ENCODE measurements around the gene BCL6B. TPM values are rescaled to one million over a fixed set of nuclear protein-coding genes. Genes with fewer than 3 reads are reported as not detected.

Gene BCL6B
- total and polyA plus RNA-seq, 10 of the 15 experiments (the other 5 are each of a cell fraction or from before 2014, with no cell fraction given): 0.06 to 0.85 (median 0.11) TPM; not detected in 1

DNA sequence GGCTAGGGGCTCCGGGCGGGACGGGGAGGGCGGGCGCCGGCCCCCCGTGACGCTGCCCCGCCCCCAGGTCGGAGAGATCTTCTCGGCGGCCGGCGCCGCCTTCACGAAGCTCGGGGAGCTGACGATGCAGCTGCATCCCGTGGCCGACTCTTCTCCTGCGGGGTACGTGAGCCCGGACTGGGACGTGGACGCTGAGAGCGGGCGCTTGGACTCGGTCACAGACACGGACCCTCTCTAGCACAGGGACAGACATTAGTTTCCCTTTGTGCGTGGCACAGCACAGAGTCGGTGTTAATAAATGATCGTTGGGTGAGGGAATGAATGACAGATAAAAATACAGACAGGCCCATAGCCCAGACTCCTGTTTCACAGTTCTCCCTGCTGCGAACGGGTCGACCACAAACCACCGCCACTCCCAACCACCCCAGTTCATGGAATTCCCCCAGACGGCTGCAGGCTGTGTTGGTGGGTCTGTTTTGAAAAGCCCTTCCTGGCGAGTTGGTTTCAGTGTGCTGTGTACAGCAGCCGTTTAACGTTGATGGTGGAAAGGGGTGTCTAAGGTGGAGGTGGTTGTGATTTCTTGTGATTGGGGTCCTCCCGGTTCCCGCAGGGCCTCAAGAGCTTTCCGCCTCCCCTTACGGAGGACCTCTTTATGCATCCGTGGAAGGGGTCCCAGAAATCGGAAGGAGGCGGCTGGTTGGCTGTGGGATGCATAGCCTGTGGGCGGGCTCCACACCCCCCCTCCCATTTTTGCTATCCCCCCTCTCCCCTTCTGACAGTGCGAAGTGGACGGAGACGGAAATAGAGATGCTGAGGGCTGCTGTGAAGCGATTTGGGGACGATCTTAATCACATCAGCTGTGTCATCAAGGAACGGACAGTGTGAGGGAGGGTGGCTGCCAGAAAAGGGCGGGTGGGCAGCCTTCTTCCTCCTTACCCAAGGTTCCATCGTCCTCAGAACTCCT lies 7.6 kb upstream of the BCL6B start:
- peak; percentile 54 for DNase-seq (ENCODE audit: low read depth, low spot score)
- H3K27ac ChIP-seq (ENCODE audit: control insufficient read depth, insufficient read depth): peak overlapping the region; percentile 100
- H3K79me2 ChIP-seq (ENCODE audit: control insufficient read depth, insufficient read depth, low read length): peaks cover 58% of the 10 kb centered on the region
- TF ChIP-seq, protein P1, sequence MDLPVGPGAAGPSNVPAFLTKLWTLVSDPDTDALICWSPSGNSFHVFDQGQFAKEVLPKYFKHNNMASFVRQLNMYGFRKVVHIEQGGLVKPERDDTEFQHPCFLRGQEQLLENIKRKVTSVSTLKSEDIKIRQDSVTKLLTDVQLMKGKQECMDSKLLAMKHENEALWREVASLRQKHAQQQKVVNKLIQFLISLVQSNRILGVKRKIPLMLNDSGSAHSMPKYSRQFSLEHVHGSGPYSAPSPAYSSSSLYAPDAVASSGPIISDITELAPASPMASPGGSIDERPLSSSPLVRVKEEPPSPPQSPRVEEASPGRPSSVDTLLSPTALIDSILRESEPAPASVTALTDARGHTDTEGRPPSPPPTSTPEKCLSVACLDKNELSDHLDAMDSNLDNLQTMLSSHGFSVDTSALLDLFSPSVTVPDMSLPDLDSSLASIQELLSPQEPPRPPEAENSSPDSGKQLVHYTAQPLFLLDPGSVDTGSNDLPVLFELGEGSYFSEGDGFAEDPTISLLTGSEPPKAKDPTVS (IDR thresholded peaks at IDR 0.05; ENCODE audit: low read depth, low read length): no peak
- TF ChIP-seq, protein P2, sequence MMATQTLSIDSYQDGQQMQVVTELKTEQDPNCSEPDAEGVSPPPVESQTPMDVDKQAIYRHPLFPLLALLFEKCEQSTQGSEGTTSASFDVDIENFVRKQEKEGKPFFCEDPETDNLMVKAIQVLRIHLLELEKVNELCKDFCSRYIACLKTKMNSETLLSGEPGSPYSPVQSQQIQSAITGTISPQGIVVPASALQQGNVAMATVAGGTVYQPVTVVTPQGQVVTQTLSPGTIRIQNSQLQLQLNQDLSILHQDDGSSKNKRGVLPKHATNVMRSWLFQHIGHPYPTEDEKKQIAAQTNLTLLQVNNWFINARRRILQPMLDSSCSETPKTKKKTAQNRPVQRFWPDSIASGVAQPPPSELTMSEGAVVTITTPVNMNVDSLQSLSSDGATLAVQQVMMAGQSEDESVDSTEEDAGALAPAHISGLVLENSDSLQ (IDR thresholded peaks at IDR 0.05): peak; percentile 75
- no peak for TF ChIP-seq CBX5 (IDR thresholded peaks at IDR 0.05; ENCODE audit: low read depth)
- TF ChIP-seq CHD1 (IDR thresholded peaks at IDR 0.05; ENCODE audit: low read depth, low read length): no peak
- no peak for TF ChIP-seq RAD51 (IDR thresholded peaks at IDR 0.05)
- TF ChIP-seq, protein P3, sequence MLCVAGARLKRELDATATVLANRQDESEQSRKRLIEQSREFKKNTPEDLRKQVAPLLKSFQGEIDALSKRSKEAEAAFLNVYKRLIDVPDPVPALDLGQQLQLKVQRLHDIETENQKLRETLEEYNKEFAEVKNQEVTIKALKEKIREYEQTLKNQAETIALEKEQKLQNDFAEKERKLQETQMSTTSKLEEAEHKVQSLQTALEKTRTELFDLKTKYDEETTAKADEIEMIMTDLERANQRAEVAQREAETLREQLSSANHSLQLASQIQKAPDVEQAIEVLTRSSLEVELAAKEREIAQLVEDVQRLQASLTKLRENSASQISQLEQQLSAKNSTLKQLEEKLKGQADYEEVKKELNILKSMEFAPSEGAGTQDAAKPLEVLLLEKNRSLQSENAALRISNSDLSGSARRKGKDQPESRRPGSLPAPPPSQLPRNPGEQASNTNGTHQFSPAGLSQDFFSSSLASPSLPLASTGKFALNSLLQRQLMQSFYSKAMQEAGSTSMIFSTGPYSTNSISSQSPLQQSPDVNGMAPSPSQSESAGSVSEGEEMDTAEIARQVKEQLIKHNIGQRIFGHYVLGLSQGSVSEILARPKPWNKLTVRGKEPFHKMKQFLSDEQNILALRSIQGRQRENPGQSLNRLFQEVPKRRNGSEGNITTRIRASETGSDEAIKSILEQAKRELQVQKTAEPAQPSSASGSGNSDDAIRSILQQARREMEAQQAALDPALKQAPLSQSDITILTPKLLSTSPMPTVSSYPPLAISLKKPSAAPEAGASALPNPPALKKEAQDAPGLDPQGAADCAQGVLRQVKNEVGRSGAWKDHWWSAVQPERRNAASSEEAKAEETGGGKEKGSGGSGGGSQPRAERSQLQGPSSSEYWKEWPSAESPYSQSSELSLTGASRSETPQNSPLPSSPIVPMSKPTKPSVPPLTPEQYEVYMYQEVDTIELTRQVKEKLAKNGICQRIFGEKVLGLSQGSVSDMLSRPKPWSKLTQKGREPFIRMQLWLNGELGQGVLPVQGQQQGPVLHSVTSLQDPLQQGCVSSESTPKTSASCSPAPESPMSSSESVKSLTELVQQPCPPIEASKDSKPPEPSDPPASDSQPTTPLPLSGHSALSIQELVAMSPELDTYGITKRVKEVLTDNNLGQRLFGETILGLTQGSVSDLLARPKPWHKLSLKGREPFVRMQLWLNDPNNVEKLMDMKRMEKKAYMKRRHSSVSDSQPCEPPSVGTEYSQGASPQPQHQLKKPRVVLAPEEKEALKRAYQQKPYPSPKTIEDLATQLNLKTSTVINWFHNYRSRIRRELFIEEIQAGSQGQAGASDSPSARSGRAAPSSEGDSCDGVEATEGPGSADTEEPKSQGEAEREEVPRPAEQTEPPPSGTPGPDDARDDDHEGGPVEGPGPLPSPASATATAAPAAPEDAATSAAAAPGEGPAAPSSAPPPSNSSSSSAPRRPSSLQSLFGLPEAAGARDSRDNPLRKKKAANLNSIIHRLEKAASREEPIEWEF (IDR thresholded peaks at IDR 0.05; ENCODE audit: insufficient replicate concordance, low read depth, low read length): peak; percentile 10
- TF ChIP-seq, protein P4, sequence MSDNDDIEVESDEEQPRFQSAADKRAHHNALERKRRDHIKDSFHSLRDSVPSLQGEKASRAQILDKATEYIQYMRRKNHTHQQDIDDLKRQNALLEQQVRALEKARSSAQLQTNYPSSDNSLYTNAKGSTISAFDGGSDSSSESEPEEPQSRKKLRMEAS (IDR thresholded peaks at IDR 0.05; ENCODE audit: low read depth, low read length): 0 out of 2 replicates have a peak, but pooled peaks have one; percentile 6
- no peak for TF ChIP-seq SMAD5 (IDR thresholded peaks at IDR 0.05; ENCODE audit: low read depth)
- TF ChIP-seq CHD2 (IDR thresholded peaks at IDR 0.05; ENCODE audit: borderline replicate concordance, low read depth, low read length): no peak
- peak; percentile 95 for TF ChIP-seq RELA (IDR thresholded peaks at IDR 0.05; ENCODE audit: borderline replicate concordance, partially characterized antibody)

More for the DNA sequence above, 7.6 kb upstream of the BCL6B start:
- H3K9ac ChIP-seq (ENCODE audit: control insufficient read depth, insufficient read depth, low read length): peak overlapping the region; percentile 96
- no TSS peak for BruUV-seq (replicated peaks)
- peak; percentile 36 for ATAC-seq
- in situ Hi-C loops (cut with MboI) (loop anchor here (5.0 kb wide), 1 partner anchor 363 kb away; the partner anchor contains the start of genes C17orf100 and MED31), intact Hi-C loops (cut with micrococcal nuclease; ENCODE audit: unreplicated experiment) (loop anchor here (10.0 kb wide), 1 partner anchor 260 kb away; the partner anchor contains the start of gene XAF1)
- peaks cover 0 to 4% of the 10 kb centered on the region in 2 experiments; a peak in 3 of 4 replicates for H3K36me3 ChIP-seq (ENCODE audit: control insufficient read depth in 2 of 2, insufficient read depth in 2 of 2, low read length in 1 of 2)
- POLR2A ChIA-PET: interaction anchor here (0.6 to 3.0 kb wide), 7 partner anchors 9 to 364 kb away, joined by 3 to 18 read pairs (median 5); partner anchors contain the start of genes SLC16A11 and SLC16A13
- SMC1A ChIA-PET (ENCODE audit: uncharacterized antibody, unreplicated experiment): interaction anchor here (0.6 to 2.5 kb wide), 5 partner anchors 11 to 1922 kb away, joined by 3 to 10 read pairs (median 4); partner anchors contain the start of gene SLC16A13
- peak overlapping the region; percentile 65 for H3K4me3 ChIP-seq
- under 1% methylated on average over 49 of the region's 56 CpGs for WGBS (ENCODE audit: insufficient coverage, insufficient replicate concordance, low lambda C conversion rate, missing lambda C conversion rate)
- no peaks in the 10 kb centered on the region for H3K27me3 ChIP-seq (replicated peaks in 1 of 2; ENCODE audit: control insufficient read depth in 2 of 2, insufficient read depth in 2 of 2, low read length in 1 of 2)
- H3K4me1 ChIP-seq (ENCODE audit: control insufficient read depth, insufficient read depth, low read length): peaks cover 34% of the 10 kb centered on the region
- RAD21 ChIA-PET (ENCODE audit: unreplicated experiment): interaction anchor here (0.9 to 2.4 kb wide), 6 partner anchors 8 to 171 kb away, joined by 4 to 8 read pairs (median 6); partner anchors contain the start of gene SLC16A13
- H3K4me2 ChIP-seq (ENCODE audit: control insufficient read depth, insufficient read depth): peak overlapping the region; percentile 89
- peak; percentile 59 for FAIRE-seq
- CTCF ChIA-PET: interaction anchor here (0.6 to 8.8 kb wide), 11 partner anchors 7 to 260 kb away, joined by 3 to 167 read pairs (median 3); partner anchors contain the start of genes RNASEK and SLC16A13
- H4K20me1 ChIP-seq (ENCODE audit: control insufficient read depth, insufficient read depth): no peaks in the 10 kb centered on the region
- H3K9me3 ChIP-seq (replicated peaks; ENCODE audit: control insufficient read depth, insufficient read depth, low read length): no peaks in the 10 kb centered on the region
- peak overlapping the region; percentile 49 for H2AFZ ChIP-seq (ENCODE audit: control insufficient read depth, low read depth, low read length)

All from GM12878 (cell line).